Fibroblast of skin of back (primary cell): ENCODE results near the gene SLC22A12. TPM values are rescaled to one million over a fixed set of nuclear protein-coding genes. Genes with fewer than 3 reads are reported as not detected.
"Not testable (repeated sequence)": the region's sequence is repeated elsewhere in the genome, so short reads cannot be mapped to it uniquely, and the experiment has no call there.

Source experiments
- DNase-seq: peaks from one replicate; pipeline ENCODE4 v3.0.0-alpha.2; 2013
- polyA plus RNA-seq, 2 experiments: library from polyadenylated mRNA; unstranded; fragments of 120-200 nt; gene quantifications; one replicate each; pipeline ENCODE4 v1.2.1, GENCODE V29; 2013; ENCODE audit not compliant: insufficient read length in 2 of 2

SLC22A12 gene
- polyA plus RNA-seq (2013, experiment 1 of 2; ENCODE audit: insufficient read length): not detected
- polyA plus RNA-seq (2013, experiment 2 of 2; ENCODE audit: insufficient read length): not detected

DNA sequence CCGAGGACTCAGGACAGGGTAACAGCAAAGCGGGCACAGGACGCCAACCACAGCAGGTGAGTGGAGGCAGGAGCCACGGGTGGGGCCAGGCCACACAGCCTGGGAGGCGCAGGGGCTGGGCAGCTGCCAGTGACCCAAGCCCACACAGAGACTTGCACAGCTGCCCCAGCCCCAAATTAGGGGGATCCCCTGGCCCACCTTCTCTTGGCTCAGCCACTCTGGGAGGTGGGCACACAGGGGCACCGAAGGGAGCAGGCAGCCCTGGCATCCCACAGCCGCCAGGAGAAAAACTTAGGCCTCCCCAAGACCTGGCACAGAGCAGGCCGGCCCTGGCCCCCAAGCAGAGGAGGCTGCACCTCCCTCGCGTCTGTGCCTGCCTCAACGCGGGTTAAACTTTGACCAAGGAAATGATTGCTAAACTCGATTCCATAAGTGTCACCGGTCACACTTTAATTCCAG is at the start of gene SLC22A12:
Gene SLC22A12 (plus strand): TSS at position 458 of the 459 bp plus-strand sequence. CDS start 337 bp downstream, outside the sequence.
- no peak for DNase-seq

DNA sequence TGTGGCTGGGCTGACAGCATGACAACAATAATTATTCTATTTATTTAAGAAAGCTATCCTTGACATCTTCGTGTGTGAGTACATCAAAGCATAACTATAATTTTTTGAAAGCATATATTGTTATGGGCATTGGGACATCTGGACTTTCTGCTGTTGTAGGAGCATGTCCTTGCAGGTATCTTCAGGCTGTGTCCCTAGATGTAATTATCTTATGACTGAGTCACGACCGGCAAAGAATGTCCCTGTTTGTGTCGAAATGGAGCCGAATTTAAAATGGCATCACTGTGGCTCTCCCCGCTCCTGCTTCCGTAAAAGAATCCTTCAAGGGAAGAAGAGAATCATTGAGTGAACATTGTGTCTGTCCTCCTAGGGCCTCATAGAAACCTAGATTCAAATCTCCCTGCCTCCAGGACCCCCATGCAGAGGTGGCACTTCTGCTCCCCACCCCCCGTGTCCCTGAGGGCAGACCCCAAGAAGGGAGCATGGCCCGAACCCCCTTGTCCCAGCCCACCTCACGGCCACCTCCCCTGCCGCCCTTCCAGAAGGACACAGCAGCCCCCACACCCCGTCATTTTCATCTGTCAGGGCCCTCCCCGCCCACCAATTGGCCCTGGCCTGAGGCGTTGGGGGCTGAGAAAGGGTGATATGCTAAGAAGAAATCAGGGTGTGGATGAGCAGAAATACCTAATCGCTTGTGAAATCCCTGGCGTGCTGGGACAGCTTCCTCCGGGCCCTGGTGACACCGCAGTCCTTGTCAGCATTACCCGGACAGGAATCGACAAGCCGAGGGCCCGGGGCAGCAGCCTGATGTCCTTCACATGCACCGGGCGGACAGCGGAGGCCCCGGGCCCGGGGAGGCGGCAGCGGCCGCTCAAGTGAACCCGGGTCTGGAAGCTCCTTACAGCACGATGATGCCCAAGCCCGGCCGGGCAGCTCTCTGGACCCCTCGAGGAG is 48.6 kb upstream of the SLC22A12 start:
- DNase-seq: no peak

DNA sequence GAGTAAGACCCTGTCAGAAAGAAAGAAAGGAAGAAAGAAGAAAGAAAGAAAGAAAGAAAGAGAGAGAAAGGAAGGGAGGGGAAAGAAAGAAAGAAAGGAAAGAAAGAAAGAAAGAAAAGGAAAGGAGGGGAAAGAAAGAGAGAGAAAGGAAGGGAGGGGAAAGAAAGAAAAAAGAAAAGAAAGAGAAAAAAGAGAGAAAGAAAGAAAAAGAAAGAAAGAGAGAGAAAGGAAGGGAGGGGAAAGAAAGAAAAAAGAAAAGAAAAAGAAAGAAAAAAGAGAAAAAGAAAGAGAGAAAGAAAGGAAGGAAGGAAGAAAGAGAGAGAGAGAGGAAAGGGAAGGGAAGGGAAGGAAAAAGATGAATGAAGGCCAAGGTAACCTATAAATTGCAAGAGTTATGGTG is 47.2 kb upstream of the SLC22A12 start:
- no peak for DNase-seq

DNA sequence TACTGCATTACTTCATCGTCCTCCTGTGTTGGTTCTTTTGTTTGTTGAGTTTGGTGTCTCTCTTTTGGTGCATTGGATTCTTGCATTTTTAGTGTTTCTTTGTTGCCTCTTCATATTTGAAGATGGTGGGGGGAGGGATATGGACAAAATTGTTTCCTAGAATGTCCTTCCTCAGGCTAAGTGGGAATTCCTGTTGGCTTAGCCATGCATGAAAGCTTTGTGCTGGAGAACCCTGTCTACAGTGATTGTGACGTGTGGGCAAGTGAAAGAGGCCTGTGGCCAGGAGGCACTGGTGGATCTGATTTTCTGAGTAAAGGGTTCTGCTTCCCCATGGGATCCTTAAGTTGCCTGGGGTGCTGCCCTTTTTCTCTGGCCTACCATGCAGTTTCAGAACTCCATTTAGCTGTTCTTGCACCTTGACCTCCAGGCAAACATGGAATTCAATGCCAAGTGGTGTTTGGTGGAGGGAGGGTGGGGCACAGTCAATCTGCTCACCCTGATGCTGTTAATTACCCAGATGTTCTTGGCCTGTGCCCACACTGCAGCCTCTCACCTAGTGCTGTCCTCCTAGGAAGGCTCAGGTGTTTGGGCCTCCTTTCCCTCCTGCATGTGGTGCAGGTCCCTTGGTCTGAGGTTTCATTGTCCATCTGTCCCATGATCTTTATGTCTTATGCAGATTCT is 46.3 kb upstream of the SLC22A12 start:
- DNase-seq: no peak

DNA sequence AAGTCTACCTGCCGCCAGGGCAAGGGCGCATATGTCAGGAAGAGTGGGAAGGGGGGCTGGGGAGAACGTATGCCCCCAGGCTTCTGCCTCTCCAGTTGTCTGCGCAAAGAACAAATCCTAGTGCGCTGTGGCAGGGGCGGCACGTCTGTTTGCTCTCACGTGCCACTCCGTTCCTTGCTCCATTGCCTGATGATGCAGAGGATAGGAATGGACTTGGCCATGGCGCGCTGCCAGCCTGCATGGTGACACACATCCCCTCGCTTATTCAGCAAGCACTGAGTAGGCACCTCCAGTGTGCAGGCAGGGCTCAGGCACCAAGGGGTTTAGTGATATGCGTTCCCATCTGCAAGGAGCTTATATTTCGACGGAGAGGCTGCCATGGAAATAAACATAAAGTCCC is 45.4 kb upstream of the SLC22A12 start:
- peak; percentile 80 for DNase-seq

DNA sequence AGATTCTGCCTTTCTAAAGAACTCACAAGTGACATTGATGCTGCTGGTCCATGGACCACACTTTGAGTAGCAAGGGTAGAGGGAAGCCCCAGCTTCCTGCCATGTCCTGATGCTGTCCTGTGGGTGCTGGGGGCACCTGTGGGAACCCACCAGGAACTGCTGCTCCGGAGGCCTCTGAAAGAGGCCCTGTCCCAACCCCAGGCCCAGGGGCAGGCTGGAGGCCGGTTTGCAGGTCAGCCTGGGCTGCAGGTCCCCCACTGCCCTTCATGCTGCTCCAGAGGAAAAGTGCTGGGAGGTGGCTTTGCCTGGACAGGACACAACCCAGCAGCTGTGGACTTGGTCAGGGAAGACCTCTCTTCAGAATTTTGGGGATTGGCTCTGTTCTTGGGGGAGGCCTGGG is 44.8 kb upstream of the SLC22A12 start:
- DNase-seq: no peak

DNA sequence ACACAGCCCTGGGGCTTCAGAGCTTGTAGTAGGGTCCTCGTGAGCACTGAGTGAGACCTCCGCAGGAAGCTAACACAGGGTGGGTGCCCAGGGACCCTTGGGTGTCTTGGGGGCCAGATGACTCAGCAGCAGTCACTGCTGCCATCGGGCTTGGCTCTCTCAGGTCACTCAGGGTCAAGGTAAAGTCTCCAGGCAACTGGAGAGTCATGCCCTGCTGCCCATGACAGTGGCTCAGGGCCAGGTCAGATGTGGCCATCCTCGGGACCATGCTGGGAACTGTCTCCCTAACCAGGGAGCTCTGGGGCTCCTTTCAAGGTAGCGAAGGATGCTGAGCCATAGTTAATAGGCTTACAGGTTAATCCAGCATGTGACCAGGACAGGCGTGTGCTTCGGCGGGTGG is 44.4 kb upstream of the SLC22A12 start:
- no peak for DNase-seq

DNA sequence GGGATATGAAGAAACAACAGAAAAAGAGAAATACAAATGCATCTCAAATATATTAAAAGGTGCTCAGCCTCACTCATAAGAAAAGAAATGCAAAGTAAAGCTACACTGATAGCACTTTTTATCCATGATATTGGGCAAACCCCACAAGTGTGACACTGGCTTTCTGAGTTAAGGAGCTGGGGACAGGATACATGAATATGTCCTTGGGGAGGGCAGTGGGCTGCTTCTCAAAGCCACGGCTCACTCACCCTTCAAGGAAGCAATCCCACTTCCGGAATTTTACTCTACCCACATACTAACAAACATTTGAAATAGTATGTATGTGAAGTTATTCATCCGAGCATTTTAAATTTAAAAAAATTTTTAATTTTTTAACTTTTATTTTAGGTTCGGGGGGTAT is 41.1 kb upstream of the SLC22A12 start:
- no peak for DNase-seq

DNA sequence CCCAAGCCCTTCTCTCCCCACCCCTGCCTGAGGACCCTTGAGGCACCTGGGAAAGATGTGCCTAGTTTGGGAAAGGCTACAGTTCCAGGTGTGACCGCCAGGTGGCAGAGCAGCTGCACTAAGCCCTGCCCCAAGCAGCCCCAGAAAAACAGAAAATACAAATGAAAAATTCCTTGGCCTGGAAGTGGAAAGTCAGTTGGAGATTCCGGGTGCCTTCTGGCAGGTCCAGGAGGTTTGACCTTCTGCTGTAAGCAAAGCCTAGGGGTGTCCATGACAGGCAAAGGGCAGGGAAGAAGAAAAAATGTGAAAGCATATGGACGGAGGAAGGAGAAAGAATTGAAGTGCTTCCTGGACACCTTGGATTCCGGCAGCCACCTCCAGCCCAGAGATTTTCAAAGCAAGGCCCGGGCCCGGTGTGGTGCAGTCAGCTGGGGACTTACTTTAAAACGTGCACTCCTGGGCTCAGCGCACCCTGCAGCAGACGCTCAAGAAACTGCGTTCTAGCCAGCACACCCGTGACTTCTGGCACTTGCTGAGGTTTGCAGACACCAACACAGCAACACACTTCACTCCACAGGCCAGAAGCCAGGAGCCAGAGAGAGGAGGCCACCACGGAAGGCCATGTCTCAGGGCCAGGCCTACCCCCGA is 37.3 kb upstream of the SLC22A12 start:
- peak; percentile 33 for DNase-seq

DNA sequence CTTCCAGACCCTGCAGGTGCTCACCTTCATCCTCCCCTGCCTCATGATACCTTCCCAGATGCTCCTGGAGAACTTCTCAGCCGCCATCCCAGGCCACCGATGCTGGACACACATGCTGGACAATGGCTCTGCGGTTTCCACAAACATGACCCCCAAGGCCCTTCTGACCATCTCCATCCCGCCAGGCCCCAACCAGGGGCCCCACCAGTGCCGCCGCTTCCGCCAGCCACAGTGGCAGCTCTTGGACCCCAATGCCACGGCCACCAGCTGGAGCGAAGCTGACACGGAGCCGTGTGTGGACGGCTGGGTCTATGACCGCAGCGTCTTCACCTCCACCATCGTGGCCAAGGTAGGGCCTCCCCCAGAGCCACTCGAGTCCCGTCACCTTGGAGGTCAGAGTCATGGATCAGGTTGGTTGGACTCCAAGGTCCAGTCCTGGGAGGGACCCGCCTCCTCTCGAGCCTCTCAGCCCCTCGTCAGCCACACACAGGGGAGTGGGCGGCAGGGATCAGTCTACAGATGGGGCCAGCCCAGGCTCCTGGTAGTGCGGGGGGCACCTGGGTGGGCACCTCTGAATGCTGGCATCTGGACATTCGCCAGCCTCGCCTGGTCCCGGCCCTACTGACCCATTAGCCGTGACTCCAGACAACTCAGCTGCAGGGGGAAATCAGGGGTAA is 34.8 kb upstream of the SLC22A12 start:
- no peak for DNase-seq

DNA sequence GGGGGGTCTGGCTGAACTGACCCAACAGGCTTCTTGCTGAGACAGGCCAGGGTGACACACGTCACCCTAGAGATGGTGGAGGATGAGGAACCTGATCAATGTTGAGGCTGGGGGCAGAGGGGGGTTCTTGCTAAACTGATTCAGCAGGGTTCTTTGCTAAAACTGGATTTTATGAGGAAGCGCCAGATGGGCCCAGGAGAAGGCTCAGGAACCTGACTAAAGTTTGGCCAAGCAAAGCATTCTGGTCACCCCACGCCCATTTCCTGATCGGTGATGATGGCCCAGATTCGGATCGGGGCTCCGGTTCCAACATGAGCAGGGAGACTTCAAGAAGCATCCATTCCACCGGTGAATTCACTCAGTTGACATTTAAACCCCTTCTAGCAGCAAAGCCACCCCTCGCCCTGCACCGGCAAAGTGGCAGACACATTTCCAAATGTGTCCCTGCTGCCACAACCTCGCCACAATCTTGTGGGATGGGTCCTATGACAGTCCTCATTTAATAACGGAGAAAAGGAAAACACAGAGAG is 34.2 kb upstream of the SLC22A12 start:
- DNase-seq: no peak

DNA sequence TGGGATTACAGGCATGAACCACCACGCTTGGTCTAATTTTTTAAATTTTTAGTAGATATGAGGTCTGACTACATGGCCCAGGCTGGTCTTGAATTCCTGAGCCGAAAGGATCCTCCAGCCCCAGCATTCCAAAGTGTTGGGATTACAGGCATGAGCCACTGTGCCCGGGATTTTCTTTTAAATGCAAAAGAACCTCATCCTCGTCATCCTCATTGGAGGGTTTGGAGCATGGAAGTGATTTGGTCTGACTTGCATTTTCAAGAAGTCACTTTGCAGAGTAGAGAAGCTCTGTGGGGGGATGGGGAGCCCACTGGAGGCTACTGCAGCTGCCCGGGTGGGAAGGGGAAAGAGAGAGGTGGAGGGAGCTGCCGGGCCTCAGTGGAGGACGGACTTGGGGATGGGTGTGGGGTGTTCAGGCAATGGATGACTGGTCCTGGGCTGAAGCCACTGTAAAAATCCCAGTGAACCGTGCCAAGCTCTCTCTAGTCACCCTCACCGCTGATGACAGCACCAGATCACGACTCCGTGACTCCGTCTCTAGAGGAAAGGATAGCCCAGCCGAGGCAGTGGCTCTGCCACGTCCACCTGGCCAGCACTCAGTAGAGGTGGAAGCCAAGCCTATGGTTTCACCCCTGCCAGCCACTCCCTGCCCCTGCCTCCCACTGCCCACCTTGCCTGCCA is 32.8 kb upstream of the SLC22A12 start:
- DNase-seq: no peak

DNA sequence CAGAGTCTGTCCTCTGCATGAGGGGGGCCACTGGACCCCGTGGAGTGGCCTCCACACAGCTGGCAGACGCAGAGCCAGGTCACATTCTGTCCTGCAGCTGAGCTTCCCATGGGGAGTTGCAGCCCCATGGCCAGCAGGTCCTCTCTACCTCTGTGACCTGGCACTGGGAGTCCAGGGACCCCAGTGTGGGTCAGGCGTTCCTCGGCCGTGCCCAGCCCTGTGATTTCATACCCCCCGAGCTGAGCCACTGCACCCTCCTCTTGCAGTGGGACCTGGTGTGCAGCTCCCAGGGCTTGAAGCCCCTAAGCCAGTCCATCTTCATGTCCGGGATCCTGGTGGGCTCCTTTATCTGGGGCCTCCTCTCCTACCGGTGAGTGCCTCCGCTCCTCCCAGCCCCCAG is 32.2 kb upstream of the SLC22A12 start:
- DNase-seq: no peak

DNA sequence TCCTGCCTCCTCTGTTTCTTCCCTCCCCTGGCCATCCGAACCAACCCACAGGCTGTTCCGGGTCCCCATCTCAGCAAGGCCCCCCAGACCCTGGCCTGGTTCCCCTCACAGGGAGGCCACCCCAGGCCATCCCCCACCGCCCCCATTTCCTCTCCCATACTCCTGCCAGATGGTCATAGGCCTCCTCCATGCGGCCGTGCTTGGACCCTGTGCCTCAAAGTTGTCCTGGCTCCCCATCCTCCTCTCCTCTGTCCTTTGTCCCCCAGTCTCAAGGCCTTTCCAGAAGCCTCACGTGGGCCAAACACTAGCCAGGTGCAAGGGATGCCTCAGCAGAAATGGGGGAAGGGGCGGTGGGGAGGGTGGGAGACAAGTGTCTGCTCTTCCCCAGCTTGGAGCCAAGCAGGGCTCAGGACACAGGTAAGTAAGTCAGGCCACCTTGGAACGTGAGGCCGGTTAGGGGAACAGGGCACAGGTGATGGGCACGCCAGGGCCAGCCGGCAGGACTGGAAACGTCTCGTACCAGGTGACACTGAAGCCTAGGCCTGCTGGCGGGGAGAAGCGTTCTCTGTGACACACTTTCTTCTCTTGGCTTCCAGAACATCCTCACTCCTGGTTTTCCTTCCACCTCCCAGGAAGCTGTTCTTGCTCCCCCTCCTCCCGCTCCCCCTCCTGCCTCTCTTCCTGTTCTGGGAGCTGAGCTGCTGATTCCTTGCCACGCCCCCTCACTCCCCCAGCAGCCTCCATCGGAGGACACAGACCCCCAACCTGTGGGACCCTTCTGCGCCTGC is 31.5 kb upstream of the SLC22A12 start:
- no peak for DNase-seq

DNA sequence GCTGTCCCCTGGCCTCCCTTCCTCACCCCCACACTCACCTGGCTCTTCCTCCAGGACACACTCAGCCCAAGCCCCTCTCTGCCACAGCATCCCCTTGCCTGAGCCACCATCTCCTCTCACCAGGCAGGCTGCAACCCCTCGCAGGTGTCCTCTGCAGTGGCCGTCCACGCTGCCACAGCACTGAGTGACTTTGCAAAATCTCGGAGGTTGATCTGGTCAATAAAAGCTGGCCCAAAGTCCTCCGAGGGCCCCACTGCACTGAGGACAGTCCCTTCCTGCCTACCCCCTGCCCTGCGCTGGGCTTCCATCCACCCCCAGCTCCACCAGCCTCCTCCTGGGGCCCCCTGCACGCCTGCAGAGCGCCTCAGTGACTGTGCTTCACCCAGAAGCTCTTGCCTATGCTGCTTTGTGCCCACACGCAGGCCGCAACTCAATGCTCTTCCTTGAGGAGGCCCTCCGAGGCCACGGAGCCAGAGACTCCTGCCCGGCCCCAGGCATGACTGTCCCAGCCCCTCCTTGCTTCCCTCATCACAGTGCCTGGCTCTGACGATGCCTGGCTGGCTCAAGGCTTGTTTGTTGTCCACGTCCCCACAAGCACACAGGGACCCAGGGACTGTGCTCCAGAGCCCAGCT is 30.8 kb upstream of the SLC22A12 start:
- DNase-seq: no peak

DNA sequence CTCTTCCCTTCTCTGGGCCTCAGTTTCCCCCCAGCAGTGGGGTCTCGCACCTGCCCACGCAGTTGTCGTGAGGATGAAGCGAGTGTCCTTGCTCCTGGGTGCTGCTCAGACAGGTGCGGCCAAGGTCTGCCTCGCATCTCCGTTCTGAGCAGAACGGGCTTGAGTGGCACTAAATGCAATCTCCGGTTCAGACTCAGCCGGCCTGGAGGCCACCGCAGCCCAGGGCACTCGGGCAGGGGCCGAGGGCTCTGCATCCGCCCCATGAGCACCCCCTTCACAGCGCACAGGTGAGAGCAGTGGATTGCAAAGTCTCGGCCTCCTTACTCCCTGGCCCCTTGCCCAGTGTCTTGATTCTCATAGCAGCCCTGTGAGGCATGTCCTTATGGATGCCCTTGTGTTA is 30.1 kb upstream of the SLC22A12 start:
- no peak for DNase-seq

DNA sequence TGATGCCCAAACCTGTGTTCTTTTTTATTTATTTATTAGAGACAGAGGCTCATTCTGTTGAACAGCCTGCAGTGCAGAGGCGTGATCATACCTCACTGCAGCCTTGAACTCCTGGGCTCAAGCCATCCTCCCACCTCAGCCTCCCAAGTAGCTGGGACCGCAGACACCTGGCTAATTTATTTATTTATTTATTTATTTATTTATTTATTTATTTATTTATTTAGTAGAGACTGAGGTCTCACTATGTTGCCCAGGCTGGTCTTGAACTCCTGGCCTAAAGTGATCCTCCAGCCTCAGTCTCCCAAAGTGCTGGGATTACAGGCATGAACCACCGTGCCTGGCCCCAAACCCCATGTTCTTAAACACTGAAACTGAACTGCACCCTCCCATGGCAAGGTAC is 29.6 kb upstream of the SLC22A12 start:
- not testable (repeated sequence) for DNase-seq

DNA sequence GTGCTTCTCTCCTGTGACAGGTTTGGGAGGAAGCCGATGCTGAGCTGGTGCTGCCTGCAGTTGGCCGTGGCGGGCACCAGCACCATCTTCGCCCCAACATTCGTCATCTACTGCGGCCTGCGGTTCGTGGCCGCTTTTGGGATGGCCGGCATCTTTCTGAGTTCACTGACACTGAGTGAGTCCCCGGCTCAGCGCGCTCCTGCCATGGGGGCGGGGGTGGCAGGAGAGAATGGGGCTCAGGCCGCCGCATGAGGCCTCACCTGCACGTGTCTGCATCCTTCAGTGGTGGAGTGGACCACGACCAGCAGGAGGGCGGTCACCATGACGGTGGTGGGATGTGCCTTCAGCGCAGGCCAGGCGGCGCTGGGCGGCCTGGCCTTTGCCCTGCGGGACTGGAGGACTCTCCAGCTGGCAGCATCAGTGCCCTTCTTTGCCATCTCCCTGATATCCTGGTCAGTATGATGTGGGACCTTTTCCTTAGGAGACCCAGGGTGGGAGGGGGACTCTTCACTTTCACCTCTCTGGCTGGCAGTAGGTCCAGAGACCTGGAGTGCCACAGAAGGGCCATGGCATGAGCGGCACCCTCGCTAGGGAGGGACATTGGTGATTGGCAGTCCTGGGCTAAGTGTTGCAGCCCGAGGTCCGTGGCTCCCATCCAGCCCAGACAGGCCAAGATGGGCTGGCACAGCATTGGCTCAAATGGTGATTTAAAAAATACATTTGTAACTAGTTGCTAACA is 28.9 kb upstream of the SLC22A12 start:
- DNase-seq: no peak

DNA sequence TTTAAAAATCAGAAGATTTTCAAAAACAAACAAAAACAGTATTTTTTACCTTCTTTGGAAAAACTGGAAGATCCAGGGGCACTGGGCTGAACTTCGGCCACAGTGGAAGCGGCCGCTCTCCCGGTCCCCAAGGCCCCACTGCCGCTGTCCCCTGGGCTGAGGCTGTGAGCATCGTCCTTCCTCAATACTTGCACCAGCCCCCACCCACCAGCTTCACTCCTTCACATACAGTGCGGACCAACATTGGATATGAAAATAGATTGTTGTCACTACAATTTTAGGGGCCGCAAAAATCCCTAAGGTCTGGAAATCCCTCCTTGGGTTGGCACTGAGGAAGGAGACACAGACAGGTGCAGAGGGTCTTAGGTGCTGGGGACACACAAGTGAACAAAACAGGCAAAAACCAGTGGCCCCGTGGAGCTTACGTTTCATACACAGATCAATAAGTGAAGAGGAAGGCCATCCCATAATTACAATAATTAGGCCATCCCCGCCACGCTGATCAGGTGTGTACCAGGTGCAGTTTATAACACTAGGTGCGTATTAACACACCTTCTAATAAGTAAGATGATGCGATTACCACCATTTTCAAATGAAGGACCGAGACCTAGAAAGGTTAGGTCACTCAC is 28.2 kb upstream of the SLC22A12 start:
- DNase-seq: no peak
